Ramos (cell line): ENCODE data around the gene ABI1.

Experiments
- in situ Hi-C: fragments of 300-500 bp; cut with MboI; formaldehyde crosslinking; loops from one replicate; pipeline ENCODE4 v1.14.3; 2022; ENCODE audit warnings: low sequenced_read_pairs; ENCODE audit not compliant: unreplicated experiment

The ABI1 gene

DNA sequence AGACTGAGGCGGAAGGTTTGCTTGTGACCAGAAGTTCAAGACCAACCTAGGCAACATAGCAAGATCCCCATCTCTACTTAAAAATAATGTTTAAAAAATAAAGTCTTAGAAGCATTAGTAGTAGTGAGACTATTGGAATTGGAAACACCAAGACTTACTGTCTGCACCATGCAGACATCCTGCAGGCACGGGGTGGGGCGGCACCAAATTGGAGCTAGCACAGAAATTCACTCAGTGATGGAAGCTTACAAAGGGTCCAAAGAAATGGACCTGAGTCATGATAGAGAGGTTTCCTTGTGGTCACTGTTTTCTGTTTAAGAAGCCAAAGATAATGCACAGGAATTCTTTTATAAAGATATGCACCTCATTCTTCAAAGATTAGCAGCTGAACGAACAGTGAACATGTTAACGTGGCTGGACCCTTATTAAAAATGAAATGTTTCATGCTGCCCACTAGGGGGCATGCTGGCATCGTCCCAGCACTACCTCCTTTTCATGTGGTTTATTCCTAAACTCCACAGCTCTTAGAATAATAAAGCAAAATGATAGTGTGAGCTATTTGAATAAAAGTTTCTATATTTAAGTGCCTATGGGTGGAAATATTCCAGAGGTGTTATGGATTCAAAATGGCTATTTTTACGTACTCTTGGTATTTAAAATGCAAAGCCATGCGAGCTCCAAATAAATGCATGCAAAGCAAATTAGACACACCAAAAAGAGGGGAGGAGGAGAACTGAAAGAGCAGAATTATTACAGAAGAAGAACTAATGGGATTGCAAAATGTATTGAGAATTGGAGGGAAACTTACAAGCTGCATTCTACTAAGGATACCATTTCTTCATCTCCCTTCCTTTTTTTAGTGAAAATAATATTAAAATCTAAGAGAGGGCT is 134.7 kb downstream of the ABI1 start:
- in situ Hi-C loops, result no loop called here

DNA sequence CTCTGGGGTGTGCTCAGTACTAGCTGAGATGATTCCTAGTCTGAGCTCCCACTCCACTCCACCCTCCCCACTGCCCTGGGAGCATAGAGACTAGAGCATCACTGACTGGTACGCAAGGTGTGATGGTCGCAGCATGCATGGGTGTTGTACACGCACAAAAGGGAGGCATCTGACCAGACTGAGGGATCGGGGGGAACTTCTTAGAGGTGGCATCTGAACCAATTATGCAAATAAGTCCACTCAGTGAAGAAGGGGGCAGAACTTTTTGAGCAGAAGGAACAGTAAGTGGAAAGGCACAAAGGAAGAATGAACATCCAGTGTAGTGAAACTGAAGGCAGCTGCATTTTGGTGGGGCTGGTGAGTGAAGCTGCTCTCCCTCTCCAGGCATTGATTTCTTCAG is 137.7 kb downstream of the ABI1 start:
- in situ Hi-C loops, result no loop called here

DNA sequence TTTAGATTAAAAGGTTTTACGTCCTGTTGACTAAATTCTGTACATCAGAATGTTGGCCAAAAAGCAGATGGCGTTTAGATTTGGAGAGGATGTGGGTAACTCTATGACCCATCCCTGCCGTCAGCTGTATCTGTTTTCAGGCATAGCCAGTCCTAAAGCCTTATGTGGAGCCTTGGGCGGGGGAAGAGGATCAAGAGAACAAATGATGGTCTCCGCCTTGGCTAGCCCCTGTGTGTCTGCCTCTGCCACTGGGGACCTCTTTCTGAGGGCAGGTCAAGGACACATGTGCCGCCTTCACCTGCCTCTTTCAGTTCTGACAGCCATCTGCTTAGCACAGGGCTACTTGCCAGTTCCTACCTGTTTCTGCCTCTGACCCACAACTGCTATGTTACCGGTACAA is 139.2 kb downstream of the ABI1 start:
- in situ Hi-C loops, result no loop called here

DNA sequence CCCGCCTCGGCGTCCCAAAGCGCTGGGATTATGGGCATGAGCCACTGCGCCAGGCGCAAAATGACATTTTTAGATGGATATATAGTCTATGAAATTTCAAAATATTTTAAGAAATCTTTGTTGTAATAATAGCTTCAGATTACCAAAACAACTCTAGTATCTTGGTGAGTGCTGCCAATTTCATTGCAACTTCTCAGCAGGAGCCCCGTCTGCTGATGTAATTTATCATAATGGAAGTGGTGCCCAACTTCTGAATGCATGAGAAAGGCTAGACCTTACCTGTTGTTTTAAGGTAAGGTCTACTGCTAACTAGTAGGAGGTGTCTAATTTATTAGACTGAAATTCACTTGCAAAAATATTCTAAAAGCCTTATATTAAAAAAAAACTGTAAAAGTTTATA is 143.3 kb downstream of the ABI1 start:
- in situ Hi-C loops, result no loop called here

DNA sequence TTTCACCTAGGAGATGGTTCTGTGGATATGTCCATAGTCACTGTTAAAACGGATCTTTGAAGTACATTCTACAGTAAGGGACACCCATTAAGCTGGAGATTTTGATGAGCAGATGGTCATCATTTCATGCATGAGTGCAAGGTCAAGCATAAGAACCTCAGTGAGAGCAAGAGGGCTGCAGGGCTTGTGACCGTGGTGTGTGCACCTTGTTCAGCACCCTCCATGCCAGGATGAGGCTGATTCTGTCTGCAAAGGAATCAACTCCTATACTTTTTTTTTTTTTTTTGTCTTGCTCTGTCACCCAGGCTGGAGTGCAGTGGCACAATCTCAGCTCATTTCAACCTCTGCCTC is 145.6 kb downstream of the ABI1 start:
- in situ Hi-C loops, result no loop called here

DNA sequence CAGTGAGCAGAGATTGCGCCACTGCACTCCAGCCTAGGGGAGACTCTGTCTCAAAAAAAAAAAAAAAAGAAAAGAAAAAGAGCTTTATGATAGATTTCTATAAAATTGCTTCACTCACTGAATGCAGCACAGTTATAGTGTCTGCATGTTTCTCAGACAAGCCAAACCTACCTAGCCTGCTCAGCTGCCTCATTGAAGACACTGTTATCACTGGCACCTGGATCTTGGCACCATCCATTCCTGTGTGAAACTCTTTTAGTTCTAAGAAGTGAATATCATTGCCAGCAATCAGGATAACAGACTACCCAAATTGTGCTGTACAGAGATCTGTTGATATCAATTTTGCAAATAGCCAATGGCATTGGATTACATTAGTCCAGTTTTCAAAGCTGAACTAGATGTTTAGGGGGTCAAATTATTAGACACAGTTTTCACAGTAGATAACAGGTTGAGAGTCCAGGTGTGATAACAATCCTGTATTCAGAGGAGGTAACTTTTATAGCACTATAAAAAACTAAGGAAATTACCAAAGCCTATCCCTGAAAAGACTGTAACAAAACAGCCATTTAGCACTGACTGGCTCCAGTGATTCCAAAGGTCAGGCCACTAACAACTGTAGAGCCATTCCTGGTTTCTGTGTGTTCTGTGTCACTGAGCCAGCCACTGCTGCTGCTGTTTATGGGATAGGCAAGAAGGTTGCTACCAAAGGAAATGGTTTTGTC is 146.2 kb downstream of the ABI1 start:
- in situ Hi-C loops, result no loop called here

DNA sequence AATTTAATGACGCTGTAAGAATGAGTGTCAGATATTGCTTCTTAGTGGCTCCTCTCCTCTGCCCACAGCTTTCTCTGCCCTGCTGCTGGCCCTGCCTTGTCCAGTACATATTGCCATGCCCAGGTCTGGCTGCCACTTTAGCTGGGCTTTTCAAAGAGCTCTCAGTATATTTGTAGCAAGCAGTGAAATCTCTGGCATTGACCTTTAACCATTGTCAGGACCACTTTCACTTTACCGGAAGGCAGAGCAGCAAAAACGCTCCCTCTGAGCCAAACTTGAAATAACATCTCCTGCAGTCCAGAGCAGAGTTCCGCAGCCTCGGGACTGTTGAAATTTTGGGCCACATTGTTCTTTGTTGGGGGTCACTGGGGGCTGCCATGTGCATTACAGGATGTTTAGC is 149.4 kb downstream of the ABI1 start:
- in situ Hi-C loops, result no loop called here

DNA sequence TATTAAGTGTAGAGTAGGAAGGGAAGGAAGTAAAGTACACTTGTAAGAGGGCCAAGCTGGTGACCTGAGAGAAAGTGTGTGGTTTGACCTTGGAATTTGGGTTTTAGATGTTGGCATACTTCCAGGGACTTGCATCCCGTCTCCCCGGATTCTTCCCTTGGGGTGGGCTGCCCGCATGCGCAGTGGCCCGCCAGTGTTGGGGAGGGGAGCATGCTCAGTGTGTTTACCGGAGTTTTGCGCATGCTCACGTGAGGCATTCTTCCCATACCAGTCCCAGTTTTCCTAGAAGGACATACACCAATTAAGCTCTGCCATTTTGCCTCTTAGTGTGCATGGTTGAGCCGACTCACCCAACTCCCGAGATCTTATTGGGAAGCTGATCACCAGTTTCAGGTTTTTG is 153.8 kb downstream of the ABI1 start:
- in situ Hi-C loops, result no loop called here

DNA sequence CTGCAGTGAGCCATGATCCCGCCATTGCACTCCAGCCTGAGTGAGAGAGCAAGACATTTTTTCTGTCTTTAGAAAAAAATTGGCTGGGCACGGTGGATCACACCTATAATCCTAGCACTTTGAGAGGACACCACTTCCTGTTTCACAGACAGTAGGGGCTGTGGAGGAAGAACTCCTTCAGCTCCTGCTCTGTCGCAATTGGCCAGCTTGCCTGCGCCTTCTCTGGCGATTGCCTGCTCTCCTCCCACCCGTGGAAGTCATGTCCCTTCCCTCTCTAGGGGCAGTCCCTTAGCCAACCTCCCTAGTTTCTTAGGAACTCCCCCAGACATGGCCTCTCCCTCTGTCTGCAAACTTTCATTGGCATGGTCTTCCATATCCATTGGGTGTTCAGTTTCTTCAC is 154.6 kb downstream of the ABI1 start:
- in situ Hi-C loops, result no loop called here

DNA sequence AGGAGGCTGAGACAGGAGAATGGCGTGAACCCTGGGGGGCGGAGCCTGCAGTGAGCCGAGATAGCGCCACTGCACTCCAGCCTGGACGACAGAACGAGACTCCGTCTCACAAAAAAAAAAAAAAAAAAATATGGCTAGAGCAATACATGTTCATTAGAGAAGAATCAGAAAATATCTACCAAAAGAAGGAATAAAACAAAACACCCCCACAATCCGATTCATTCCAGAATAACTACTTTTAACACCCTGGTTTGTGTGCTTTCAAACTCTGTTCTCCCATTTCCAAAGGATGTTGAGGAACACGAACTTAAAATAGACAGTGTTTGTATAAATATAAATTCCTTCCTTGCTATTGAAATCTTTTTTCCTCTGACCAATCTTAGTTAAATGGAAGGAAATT is 156.8 kb downstream of the ABI1 start:
- in situ Hi-C loops, result no loop called here

DNA sequence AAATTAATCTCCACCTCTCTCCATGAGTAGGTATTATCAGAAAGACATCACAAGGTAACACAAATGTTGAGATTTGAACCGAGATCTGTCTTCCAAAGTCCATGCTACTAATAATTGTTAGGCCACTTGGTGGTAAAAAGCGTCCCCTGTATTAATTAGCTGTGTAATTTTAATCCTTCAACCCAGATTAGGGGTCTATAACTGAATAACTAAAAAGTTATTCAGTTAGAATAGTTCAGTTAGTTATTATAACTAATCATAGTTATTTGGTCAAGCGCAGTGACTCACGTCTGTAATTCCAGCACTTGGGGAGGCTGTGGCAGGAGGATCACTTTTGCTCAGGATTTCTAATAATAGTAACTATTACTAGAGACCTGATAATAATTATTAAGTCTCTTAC is 157.7 kb downstream of the ABI1 start:
- in situ Hi-C loops, result no loop called here

DNA sequence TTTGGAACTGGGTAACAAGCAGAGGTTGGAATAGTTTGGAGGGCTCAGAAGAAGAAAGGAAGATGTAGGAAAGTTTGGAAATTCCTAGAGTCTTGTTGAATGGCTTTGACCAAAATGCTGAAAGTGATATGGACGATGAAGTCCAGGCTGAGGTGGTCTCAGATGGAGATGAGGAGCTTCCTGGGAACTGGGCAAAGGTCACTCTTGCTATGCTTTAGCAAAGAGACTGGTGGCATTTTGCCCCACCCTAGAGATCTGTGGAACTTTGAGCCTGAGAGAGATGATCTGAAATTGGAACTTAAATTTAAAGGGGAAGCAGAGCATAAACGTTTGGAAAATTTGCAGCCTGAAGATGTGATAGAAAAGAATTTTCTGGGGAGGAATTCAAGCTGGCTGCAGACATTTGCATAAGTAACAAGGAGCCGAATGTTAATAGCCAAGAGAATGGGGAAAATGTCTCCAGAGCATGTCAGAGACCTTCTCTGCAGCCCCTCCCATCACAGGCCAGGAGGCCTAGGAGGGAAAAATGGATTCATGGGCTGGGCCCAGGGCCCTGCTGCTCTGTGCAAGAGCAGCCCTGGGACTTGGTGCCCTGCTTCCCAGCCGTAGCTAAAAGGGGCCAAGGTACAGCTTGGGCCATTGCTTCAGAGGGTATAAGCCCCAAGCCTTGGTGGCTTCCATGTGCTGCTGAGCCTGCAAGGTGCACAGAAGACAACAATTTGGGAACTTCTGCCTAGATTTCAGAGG is 159.7 kb downstream of the ABI1 start:
- in situ Hi-C loops, result no loop called here

DNA sequence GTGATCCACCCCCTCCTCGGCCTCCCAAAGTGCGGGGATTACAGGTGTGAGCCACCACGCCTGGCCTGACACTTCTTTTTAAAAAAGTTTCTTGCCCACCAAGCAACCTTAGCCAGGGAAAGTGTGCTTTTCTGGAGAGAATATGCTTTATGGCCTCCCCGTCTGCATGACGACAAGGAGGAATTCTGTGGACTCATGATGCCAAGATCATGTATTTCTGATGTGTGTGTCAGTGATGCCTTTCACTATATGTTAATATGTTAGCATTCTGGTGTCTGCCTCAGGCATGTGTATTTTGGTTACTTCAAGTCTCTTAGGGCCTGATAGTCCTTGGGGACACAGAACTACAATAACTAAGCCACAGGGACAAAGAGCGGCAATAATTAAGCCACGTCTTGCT is 161.1 kb downstream of the ABI1 start:
- in situ Hi-C loops, result loop anchor here (10.0 kb wide), 1 partner anchor 365 kb away; no protein-coding TSS in a partner anchor

DNA sequence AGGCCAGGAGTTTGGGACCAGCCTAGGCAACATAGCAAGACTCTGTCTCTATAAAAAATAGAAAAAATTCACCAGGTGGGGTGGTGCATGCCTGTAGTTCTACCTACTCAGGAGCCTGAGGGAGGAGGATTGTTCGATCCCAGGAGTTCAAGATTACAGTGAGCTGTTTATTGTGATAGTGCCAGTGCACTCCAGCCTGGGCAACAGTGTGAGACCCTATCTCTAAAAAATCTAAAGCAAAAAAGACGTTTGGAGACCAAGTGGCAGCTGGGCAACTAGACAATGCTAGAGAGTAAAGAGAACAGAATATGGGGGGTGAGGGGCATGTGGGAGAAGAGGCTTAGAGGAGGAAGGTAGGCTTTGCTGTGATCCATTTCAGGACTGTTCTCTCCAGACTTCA is 161.8 kb downstream of the ABI1 start:
- in situ Hi-C loops, result loop anchor here (10.0 kb wide), 1 partner anchor 364 kb away; no protein-coding TSS in a partner anchor

DNA sequence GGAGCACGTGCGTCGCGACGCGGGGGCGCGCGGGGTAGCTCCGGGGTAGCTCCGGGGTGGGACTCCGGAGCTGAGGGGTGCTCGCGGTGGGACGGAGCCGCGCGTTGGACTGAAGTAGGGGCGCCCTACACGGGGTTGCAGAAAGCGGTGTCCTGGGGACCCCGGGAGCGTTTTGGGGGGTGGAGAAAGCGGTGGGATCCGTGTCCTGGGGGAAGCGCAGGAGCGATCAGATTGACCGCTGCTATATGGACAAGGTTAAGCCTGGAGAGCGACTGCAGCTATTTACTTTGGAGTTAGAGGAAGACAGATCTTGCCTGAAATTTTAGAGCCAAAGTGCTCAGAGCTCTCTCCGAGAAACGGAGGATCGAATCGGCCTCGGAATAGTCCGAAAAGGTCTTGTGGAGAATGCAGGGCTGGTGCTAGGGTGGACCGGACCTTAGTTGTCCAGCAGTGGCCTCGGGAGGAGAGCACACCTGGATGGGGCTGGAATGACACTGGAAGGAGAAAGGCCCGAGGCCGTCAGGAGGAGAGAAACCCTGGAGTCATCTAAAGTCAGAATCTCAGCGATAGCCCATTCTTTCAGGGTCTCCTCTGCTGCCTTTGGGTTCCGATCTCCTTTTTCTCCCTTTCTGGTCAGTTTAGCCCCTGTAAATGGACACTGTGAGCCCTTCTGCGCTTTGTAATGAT is 162.7 kb downstream of the ABI1 start:
- in situ Hi-C loops, result loop anchor here (10.0 kb wide), 1 partner anchor 363 kb away; no protein-coding TSS in a partner anchor

DNA sequence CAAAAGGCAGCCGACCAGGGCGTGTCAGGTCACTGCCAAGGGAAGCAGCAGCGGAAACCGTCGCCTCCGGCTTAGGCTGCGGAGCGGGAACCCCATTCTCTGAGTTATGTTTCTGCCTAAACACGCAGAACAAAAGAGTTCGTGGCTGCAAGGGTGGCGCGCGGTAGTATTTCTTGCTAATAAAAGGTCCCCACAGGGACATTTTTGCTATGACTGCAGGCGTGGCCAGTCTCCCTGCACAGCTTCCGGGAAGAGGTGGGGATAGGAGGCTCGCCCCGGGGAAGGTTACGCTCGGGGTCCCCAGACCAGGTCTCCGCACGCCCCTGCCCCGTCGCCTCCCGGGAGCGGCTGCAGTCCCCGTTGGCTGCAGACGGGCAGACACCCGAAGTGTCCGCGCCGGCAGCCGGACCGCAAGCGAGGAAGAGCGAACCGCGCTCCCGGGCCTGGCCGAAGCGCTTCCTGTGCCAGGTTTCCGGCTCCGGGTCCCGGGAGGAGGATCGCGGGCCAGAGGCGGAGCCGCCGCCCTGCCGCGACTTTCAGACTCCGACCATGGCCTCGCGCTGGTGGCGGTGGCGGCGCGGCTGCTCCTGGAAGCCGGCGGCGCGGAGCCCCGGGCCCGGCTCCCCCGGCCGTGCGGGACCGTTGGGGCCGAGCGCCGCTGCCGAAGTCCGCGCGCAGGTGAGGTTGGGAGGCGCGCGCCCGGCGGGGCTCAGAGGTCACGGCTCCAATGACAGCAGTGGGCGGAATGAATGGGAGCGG is 163.4 kb downstream of the ABI1 start, which contains the start of gene PDSS1:
Gene PDSS1, plus strand, starts transcription at position 539 of the 759 bp plus-strand sequence. Its CDS starts 11 bp downstream, at position 550.
- in situ Hi-C loops, result loop anchor here (10.0 kb wide), 1 partner anchor 363 kb away; no protein-coding TSS in a partner anchor

DNA sequence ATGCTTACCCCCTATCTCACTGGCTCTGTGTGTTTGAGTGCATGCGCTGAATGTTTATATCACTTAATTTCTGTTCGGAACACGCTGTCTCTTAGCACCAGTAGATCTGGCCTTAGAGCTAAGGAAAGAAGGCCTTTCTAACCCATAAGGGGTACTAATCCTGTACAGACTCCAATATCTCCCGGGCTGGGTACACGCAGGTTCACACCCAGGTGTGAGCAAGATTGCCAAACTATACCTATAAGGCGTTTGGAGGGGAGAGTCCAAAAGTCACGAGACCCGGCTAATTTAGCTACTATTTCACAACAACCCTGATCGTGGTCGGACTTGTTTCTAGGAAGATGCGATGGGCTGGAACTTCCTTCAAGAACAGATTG is 164.0 kb downstream of the ABI1 start:
- in situ Hi-C loops, result loop anchor here (10.0 kb wide), 1 partner anchor 362 kb away; no protein-coding TSS in a partner anchor
